Measurements from ENCODE around the gene DNAJC13.
A peak's percentile ranks its signal among the peaks of the same experiment; 100 is the strongest.
"Not testable (repeated sequence)": the region's sequence is repeated elsewhere in the genome, so short reads cannot be mapped to it uniquely, and the experiment has no call there.

Gene DNAJC13

DNA sequence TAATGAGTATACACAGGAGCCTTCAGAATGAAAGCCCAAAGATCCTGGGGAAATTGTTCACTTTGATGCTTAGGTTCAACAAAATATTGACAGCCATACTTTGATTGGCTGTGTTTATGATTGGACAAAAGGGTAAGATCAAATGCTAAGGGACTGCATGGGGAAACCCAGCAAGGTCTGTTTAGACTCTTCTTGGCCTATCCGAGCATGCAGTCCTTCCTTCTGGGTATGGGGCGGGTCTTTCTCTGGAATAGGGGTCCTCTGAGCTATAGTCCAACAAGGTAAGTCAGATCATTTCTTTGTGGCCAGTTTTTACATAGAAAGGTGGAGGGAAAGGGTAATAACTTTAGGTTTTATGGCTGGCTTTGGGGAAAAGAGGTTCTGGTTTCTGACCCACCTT is 126.8 kb downstream of the DNAJC13 start:
- ATAC-seq = no peak

DNA sequence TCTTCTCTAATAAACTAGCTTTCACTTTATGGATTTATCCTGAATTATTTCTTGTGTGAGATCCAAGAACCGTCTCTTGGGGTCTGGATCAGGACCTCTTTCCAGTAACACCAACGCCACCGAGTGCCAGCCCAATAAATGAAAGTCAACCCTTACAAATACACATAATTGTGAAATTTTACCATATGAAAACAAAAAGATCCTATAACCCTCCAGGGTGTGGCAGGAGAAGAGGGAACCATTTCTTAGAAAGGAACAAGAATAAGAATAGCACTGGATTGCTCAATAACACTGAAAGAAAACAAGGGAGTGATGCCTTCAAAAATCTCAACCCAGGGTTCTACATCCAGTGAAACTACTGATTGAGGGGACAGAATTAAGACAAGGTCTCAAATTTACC is 128.2 kb downstream of the DNAJC13 start:
- no peak for ATAC-seq

DNA sequence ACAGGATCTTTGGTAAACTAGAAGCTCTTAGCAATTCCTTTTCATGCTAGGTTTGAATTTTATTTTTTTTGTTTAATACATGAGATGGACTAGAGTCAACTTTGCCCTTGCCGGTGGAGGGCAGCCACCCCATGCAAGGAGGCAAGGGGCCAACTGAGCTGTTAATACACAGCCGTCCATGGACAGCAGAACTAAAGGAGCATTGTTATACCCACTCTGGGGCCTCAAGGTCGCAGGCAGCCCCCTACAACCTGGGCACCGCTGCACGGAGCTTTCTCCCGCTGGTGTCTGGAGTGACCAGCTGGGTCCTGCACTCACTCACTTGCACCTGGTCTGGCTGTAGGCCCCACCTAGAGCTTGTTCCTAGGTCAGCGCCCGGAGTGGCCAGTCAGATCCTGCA is 131.9 kb downstream of the DNAJC13 start:
- ATAC-seq = no peak

DNA sequence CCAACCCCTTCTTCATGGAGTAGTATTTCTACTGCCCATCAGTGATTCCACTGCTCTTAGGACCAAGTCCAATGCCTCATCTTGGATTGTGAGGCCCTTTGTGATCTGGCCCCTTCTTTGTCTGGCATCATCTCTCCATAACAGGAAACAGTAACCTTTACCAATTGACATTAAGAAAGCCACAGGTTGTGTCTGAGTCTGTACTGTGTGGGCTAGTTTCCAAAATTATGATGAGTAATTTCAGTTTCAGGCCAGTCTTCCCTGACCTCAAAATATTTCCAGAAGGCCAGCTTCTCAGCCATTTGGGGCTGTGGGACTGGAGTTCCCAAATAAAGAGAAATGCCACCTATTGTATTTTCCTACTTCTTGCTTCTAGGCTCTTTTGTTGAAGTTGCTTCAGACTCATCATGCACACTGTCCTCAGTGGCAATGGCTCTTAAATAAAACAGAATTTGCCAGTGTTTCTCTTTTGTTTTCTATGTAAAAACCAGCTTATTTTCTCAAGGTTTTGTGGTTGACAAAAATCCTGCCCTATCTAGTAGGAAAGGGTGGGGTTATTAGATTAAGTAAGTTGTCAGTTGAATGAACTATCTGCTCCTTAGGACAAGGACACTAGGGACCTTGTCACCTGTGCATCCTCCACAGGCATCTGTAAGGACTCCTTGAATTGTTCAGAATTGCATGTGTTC is 132.7 kb downstream of the DNAJC13 start:
- ATAC-seq = peak; percentile 62 to 78

DNA sequence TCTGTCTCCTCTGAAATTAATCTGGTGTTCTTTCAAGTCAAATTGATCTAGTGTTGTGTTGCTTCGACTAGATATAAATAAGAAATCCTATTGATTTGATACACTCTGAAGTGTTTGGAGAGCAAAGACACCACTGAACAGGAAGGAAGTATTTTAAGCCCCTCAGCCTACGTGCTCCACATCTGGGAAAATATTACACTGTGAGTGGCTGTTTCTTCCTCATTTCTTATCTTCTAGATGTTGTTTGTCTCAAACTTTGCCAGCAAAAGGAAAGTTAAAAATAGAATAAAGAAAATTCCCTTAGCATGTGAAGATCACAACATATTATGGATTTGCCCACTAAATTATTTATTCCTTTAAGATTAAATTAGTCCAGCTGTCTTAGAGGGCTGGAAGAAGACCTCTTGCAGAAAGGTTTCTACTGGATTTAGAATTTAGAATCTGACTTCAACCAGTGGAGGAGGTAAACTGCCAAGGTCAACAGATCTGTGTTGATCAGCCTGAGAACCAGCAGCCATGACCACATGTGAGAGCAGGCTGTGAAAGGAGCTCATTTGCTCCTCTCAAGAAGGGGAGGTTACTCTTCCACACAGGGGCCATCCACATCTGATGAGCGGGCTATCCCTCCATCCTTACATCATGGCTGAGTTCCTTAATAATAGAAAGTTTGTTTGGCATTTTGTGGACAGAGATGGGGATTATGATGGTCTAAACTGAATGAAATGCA is 133.4 kb downstream of the DNAJC13 start:
- ATAC-seq = no peak

DNA sequence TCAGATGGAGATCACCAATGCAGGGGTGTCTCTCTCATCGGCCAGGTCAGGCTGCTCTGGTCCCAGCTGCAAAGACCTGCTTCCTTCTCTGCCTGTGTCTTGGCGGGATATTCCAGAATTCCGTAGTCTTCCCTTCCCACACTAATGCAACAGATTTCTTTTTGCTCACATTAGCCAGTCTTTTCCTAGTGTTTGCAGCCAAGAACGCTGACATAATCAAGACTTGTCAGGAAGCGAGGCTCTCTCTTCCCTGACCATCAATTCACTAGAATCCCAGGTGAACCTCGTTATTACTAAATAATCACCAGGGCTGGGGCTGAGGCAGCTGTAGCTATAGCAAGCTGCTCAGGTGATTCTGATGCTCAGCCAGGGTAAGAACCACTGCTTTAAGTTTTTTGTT is 136.5 kb downstream of the DNAJC13 start:
- ATAC-seq = no peak

DNA sequence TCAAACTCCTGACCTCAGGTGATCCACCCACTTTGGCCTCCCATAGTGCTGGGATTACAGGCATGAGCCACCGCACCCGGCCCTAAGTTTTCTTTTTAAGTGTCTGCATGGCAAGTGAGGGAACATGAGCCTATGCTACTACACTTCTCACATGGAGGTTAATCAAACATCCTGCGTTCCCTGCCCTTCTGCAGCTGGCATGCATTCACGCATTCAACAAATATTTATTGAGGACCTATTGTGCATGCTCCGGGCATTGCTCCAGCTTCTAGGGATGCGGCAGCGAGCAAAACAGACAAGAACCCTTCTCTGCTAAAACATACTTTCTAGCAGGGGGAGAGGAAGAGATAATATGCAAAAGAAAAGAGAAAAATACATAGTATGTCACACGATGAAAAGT is 137.1 kb downstream of the DNAJC13 start:
- ATAC-seq = no peak

DNA sequence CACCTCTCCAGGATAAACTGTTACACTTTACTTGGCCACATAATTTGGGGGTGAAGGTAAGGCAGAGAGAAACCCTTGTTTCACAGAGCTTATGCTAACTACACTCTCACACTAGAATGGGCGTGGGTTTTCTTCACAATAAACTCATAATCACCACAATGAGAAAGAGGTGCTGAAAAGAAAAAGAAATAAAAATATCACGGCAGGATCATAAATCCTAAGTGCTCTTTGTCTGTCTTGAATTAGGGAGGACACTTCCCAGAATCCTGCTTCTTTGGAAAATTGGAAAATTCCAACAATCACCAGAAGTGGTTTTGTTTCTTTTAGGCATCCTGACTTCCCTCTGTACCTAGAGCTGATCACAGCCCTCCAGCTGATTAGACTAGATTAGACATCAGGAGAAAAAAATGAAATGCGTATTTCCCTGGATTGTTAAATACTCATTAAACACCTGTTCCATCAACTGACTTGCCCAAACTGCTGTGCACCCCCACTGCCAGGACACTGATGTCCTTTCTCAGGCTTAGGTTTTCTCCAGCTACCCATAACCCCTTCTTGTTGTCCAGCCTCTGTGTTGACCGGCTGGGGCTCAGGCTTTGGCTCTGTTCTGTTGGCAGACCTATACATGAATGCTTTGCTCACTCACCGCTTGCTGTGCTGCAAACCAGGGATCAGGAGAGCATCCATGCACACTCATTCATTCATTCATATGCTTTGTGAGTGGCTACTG is 138.2 kb downstream of the DNAJC13 start:
- ATAC-seq = no peak

DNA sequence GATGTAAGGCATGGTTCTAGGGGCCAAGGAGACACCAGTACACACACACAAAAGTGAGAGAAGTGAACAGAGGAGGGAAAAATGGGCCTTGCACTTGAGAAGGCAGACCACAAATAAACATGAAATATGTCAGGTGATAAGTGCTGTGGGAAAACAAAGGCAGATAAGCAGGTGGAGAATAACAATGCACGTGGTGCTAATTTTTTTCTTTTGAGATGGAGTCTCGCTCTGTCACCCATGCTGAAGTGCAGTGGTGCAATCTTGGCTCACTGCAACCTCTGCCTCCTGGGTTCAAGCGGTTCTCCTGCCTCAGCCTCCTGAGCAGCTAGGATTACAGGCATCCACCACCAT is 138.7 kb downstream of the DNAJC13 start:
- not testable (repeated sequence) for ATAC-seq

DNA sequence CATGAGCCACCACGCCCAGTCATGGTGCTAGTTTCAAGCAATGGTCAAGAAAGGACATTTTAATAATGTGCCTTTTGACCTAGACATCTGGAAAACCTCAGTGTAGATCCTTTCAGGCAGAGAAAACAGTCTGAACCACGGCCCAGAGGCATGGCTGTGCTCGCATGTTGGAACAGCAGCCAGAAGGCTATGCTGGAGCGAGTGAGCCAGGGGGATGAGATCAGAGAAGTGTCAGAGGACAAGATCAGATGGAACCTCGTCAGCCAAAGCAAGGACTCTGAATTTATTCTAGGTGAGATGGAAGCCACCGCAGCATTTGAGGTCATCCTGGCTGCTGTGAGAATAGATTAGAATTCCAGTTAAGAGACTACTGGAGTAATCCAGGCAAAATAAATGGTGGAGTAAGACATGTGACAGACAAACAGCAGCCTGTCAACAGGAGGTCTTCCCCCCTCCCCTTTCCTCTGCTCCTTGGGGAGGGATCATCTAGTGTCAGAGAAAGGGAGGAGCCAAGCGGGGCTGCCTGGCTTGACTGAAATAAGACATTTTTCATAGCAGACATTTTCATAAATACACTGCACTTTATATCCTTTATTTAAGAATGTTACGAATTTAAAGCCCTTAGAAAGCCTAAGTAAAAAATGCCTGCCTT is 139.3 kb downstream of the DNAJC13 start:
- ATAC-seq = no peak

DNA sequence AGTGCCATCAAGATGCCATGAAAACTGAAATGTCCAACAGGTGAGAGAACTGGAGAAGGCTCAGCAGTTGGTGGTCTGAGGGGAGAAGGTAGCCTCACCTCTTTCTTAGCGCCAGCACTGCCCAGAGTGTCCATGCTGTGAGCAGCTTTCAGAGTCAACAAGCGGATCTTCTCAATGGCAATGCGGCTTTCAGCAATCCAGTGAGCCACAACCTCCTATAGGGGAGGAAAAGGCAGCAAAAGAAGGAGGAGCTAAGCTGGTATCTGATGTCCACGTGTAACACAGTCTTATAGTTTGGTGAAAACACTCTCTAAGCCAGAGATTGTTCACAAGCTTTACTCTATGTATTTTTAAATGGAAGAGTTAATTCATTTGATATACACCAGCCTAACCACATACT is 143.7 kb downstream of the DNAJC13 start:
- ATAC-seq = no peak

DNA sequence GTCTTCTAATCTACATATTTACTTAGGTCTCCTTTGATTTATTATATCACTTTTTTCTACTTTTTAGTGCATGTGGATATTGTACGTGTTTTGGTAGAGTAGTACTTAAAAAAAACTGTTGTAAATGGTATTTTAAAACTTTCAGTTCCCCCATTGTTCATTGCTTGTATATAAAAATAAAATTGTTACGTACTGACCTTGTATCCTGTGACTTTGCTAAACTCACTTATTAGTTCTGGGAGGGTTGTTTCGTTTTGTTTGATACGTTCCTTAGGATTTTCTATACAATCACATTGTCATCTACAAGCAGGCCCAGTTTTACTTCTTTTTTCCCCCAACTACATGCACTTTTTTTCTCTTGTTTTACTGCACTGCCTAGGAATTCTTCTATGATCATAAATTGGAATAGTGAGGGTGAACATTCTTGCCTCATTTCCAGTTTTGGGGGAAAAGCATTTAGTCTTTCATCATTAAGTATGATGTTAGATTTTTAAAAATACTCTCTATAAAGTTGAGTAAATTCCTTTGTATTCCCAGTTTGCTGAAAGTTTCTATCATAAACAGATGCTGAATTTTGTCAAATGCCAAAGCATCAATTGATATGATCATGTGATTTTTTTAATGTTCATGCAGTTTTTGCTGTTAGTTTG is 146.2 kb downstream of the DNAJC13 start:
- ATAC-seq = no peak

DNA sequence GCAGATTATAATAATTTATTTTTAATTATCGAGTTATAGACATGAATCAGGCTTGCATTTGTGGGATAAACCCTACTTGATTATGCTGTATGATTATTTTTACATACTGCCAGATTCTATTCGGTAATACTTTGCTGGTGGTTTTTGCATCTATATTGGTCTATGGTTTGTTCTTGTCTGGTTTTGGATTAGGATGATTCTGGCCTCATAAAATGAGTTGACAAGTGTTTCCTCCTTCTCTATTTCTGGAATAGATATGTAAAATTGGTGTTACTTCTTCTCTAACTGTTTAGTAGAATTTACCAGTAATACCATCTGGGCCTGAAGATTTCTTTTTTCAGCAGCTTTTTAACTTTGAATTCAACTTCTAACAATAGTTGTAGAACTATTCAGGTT is 146.8 kb downstream of the DNAJC13 start:
- ATAC-seq = no peak

DNA sequence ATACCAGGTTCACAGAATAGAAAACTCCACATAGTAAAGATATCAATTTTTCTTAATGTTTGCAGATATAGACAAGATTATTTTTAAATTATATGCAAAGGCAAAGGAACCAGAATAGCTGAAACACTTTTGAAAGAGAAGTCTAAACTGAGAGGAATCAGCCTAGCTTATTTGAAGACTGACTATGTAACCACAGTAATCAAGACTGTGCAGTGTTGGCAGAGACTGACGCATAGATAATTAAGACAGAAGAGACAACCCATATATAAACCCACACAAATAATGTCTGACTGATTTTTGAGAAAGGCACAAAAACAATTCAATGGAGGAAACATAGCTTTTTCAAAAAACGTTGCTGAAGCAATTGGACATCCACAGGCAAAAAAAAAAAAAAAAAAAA is 151.1 kb downstream of the DNAJC13 start:
- ATAC-seq = no peak

DNA sequence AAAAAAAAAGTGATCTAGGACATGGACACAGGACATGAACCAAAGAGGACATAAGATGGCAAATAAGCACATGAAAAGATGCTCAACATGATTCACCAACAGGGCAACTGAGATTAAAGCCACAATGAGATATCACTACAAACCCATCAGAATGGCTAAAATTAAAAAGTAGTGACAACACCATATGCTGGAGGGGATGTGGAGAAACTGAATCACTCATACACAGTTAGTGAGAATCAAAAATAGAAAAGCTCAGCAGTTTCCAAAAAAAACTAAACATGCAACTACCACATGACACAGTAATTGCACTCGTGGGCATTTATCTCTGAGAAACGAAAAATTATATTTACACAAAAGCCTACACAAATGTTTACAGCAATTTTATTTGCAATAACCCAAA is 151.9 kb downstream of the DNAJC13 start:
- ATAC-seq = peak in 1 of 2 donors; percentile 38

DNA sequence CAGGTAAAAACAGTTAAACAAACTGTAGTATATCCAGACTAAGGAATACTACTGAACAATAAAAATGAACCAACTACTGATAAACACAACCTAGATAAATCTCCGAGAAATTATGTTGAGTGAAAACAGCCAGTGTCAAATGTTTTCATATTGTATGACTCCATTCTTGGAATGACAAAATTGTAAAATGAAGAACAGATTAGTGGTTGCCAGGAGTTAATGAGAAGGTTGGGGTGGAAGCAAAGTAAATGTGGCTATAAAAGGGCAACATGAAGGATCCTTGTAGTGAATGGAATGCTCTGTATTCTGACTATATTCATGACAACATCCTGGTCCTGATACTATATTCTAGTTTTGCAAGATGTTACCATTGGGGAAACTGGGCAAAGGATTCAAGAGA is 152.3 kb downstream of the DNAJC13 start:
- ATAC-seq = no peak

DNA sequence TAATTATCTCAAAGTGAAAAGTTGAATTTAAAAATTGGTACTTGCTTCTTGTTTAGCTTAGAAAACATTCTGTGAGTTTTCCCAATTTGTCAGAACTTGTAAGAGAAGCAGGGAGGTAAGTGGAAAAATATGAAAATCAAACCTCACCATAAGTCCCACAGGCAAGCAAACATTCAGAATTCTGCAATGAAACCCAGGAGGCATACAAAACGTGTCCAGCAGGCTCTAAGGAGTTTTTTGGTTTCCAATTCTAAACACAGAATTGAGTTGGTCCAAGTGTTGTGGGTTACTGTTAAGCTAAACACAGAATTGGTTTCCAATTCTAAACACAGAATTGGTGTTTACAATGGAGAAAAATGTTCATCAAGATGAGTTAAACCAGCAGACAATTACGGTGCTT is 152.7 kb downstream of the DNAJC13 start:
- ATAC-seq = no peak

DNA sequence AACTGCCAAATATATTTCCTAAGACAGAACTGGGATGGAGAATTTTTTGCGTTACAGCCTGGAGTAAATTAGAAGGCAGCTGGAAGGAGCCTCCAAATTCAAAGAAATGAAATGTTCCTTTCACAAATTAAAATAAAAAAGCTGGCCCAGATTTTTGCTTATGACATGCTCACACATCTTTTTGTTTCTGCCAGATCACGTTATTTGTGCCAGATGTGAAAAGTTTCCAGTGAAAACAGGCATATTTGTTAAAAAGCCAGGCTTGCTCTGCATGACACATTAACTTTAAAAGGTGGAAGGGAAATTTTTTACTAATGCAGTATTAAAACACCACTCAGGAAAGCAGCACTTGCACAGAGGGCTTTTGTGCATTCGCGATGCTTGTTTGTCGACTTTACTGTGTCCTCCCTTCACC is 156.5 kb downstream of the DNAJC13 start:
- ATAC-seq = no peak

DNA sequence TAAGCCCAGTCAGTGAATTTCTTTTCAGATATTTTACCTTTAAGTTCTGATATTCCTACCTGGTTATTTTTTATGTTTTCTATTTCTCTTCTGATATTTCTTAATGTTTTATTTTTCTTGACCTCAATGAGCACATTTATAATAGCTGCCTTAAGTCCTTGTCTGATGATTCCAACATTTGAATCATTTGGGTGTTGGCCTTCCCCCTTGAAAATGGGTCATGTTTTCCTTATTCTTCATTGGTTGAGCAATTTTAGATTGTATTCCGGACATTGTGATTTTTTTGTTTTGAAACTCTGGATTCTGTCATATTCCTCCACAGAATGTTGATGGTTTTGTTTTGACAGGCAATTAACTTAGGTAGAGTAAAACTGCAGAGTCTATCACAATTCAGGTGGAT is 170.1 kb downstream of the DNAJC13 start:
- no peak for ATAC-seq
